ENCODE results near the gene MEDAG. TPM values are rescaled to one million over a fixed set of nuclear protein-coding genes. Genes with fewer than 3 reads are reported as not detected.

MEDAG gene
- total RNA-seq (2014; rRNA removed; shearing (Covaris generic)) (0.97 and 1.7 TPM in 2 replicates), polyA plus RNA-seq (2016; fragmentation: Nextera tagmentation; extraction: Ambion mirVana) (2.0 and 2.2 TPM in 2 replicates)
- long read RNA-seq, partial matches to known transcripts = 0 of 6 reads
- long read RNA-seq, other reads (novel, unspliced or antisense) = 6 of 6 reads

GRCh38 chr13:30905932-30906383, at the start of gene MEDAG:
MEDAG (plus strand) TSS chr13:30906271; CDS start chr13:30906516, 245 bp downstream.
- Histone ChIP-seq H3K4me2 (peak within 1 kb of the TSS; percentile 83), H3K4me1 (ENCODE audit: insufficient read depth) (no peaks in the 10 kb centered on the region), H3K36me3 (ENCODE audit: insufficient read depth) (no peaks in the 10 kb centered on the region), H2AFZ (peak within 1 kb of the TSS; percentile 84), H3F3A (replicated peaks; ENCODE audit: low read depth) (no peaks in the 10 kb centered on the region), H3K27ac (ENCODE audit: low read depth) (no peak within 1 kb of the TSS), H3K4me3 (peak within 1 kb of the TSS; percentile 64), H3K27me3 (ENCODE audit: insufficient read depth) (peaks cover 50% of the 10 kb centered on the region), H4K20me1 (replicated peaks; ENCODE audit: insufficient read depth) (no peaks in the 10 kb centered on the region), H3K79me2 (replicated peaks; ENCODE audit: insufficient read depth) (no peaks in the 10 kb centered on the region), H3K9me2 (ENCODE audit: insufficient read depth) (0 out of 2 replicates have a peak, but pooled peaks cover 7% of the 10 kb centered on the region)
- Mint-ChIP-seq H3K4me1 (peaks cover 7% of the 10 kb centered on the region), H3K9me3 (no peaks in the 10 kb centered on the region), H3K4me3 (peak within 1 kb of the TSS; percentile 61), H3K27me3 (ENCODE audit: insufficient read depth, low read depth, poor library complexity) (peaks cover 30% of the 10 kb centered on the region), H3K27ac (no peak within 1 kb of the TSS), H3K36me3 (ENCODE audit: low read depth) (no peaks in the 10 kb centered on the region)
- ATAC-seq (peak; percentile 60), DNase-seq (ENCODE audit: low spot score) (no peak)
- TF ChIP-seq, protein P1, sequence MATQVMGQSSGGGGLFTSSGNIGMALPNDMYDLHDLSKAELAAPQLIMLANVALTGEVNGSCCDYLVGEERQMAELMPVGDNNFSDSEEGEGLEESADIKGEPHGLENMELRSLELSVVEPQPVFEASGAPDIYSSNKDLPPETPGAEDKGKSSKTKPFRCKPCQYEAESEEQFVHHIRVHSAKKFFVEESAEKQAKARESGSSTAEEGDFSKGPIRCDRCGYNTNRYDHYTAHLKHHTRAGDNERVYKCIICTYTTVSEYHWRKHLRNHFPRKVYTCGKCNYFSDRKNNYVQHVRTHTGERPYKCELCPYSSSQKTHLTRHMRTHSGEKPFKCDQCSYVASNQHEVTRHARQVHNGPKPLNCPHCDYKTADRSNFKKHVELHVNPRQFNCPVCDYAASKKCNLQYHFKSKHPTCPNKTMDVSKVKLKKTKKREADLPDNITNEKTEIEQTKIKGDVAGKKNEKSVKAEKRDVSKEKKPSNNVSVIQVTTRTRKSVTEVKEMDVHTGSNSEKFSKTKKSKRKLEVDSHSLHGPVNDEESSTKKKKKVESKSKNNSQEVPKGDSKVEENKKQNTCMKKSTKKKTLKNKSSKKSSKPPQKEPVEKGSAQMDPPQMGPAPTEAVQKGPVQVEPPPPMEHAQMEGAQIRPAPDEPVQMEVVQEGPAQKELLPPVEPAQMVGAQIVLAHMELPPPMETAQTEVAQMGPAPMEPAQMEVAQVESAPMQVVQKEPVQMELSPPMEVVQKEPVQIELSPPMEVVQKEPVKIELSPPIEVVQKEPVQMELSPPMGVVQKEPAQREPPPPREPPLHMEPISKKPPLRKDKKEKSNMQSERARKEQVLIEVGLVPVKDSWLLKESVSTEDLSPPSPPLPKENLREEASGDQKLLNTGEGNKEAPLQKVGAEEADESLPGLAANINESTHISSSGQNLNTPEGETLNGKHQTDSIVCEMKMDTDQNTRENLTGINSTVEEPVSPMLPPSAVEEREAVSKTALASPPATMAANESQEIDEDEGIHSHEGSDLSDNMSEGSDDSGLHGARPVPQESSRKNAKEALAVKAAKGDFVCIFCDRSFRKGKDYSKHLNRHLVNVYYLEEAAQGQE (IDR thresholded peaks at IDR 0.05; ENCODE audit: unreplicated experiment) = no peak
- TF ChIP-seq JUNB (IDR thresholded peaks at IDR 0.05; ENCODE audit: unreplicated experiment) = no peak
- no peak for TF ChIP-seq EZH2phosphoT487 (IDR thresholded peaks at IDR 0.05; ENCODE audit: unreplicated experiment)

GRCh38 chr13:30857018-30857417, 49.1 kb upstream of the MEDAG start:
- no peak overlapping the region for H3K4me2 ChIP-seq
- no peaks in the 10 kb centered on the region for H3K36me3 ChIP-seq (ENCODE audit: insufficient read depth)
- DNase-seq (ENCODE audit: low spot score) = no peak
- H4K20me1 ChIP-seq (replicated peaks; ENCODE audit: insufficient read depth) = no peaks in the 10 kb centered on the region
- no peak overlapping the region for H3K27ac ChIP-seq (ENCODE audit: low read depth)
- H3K4me1 ChIP-seq (ENCODE audit: insufficient read depth) = peaks cover 2% of the 10 kb centered on the region; the same call in 1 of the 2 replicates
- Mint-ChIP-seq H3K27ac (no peak overlapping the region), H3K4me3 (no peak overlapping the region), H3K27me3 (ENCODE audit: insufficient read depth, low read depth, poor library complexity) (peaks cover 7% of the 10 kb centered on the region), H3K36me3 (ENCODE audit: low read depth) (no peaks in the 10 kb centered on the region), H3K4me1 (peaks cover 4% of the 10 kb centered on the region), H3K9me3 (peaks cover 5% of the 10 kb centered on the region; the same call in 1 of the 3 replicates)
- H2AFZ ChIP-seq = no peak overlapping the region
- H3K9me2 ChIP-seq (ENCODE audit: insufficient read depth) = 0 out of 2 replicates have a peak, but pooled peaks cover 6% of the 10 kb centered on the region
- no peak overlapping the region for H3K4me3 ChIP-seq
- no peak for ATAC-seq
- no peaks in the 10 kb centered on the region for H3F3A ChIP-seq (replicated peaks; ENCODE audit: low read depth)
- H3K79me2 ChIP-seq (replicated peaks; ENCODE audit: insufficient read depth) = no peaks in the 10 kb centered on the region
- H3K27me3 ChIP-seq (ENCODE audit: insufficient read depth) = peaks cover 8% of the 10 kb centered on the region
- TF ChIP-seq JUNB (IDR thresholded peaks at IDR 0.05; ENCODE audit: unreplicated experiment) (no peak), POLR2AphosphoS5 (IDR thresholded peaks at IDR 0.05; ENCODE audit: low read depth) (no peak)
- TF ChIP-seq, protein P1 (IDR thresholded peaks at IDR 0.05; ENCODE audit: unreplicated experiment) = no peak
- TF ChIP-seq, protein P2, sequence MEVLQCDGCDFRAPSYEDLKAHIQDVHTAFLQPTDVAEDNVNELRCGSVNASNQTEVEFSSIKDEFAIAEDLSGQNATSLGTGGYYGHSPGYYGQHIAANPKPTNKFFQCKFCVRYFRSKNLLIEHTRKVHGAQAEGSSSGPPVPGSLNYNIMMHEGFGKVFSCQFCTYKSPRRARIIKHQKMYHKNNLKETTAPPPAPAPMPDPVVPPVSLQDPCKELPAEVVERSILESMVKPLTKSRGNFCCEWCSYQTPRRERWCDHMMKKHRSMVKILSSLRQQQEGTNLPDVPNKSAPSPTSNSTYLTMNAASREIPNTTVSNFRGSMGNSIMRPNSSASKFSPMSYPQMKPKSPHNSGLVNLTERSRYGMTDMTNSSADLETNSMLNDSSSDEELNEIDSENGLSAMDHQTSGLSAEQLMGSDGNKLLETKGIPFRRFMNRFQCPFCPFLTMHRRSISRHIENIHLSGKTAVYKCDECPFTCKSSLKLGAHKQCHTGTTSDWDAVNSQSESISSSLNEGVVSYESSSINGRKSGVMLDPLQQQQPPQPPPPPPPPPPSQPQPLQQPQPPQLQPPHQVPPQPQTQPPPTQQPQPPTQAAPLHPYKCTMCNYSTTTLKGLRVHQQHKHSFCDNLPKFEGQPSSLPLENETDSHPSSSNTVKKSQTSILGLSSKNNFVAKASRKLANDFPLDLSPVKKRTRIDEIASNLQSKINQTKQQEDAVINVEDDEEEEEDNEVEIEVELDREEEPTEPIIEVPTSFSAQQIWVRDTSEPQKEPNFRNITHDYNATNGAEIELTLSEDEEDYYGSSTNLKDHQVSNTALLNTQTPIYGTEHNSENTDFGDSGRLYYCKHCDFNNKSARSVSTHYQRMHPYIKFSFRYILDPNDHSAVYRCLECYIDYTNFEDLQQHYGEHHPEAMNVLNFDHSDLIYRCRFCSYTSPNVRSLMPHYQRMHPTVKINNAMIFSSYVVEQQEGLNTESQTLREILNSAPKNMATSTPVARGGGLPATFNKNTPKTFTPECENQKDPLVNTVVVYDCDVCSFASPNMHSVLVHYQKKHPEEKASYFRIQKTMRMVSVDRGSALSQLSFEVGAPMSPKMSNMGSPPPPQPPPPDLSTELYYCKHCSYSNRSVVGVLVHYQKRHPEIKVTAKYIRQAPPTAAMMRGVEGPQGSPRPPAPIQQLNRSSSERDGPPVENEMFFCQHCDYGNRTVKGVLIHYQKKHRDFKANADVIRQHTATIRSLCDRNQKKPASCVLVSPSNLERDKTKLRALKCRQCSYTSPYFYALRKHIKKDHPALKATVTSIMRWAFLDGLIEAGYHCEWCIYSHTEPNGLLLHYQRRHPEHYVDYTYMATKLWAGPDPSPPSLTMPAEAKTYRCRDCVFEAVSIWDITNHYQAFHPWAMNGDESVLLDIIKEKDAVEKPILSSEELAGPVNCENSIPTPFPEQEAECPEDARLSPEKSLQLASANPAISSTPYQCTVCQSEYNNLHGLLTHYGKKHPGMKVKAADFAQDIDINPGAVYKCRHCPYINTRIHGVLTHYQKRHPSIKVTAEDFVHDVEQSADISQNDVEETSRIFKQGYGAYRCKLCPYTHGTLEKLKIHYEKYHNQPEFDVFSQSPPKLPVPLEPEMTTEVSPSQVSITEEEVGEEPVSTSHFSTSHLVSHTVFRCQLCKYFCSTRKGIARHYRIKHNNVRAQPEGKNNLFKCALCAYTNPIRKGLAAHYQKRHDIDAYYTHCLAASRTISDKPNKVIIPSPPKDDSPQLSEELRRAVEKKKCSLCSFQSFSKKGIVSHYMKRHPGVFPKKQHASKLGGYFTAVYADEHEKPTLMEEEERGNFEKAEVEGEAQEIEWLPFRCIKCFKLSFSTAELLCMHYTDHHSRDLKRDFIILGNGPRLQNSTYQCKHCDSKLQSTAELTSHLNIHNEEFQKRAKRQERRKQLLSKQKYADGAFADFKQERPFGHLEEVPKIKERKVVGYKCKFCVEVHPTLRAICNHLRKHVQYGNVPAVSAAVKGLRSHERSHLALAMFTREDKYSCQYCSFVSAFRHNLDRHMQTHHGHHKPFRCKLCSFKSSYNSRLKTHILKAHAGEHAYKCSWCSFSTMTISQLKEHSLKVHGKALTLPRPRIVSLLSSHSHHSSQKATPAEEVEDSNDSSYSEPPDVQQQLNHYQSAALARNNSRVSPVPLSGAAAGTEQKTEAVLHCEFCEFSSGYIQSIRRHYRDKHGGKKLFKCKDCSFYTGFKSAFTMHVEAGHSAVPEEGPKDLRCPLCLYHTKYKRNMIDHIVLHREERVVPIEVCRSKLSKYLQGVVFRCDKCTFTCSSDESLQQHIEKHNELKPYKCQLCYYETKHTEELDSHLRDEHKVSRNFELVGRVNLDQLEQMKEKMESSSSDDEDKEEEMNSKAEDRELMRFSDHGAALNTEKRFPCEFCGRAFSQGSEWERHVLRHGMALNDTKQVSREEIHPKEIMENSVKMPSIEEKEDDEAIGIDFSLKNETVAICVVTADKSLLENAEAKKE (CRISPR knock-in tag; IDR thresholded peaks at IDR 0.05) = no peak
